K562 (cell line): ENCODE measurements around the gene ZDHHC1. TPM values are rescaled to one million over a fixed set of nuclear protein-coding genes. Genes with fewer than 3 reads are reported as not detected.

Experiments used
- ATAC-seq: fragments of 200-7000 bp; cut with Tn5 transposase; 3 replicates; pipeline ENCODE4 v1.9.1; 2020; ENCODE audit warnings: moderate library complexity
- BruUV-seq: library from RNA; stranded (reverse); fragments of 400-500 nt; replicated peaks from 2 replicates; lab custom pipeline; 2021; lab: Mats Ljungman, UMichigan
- CTCF ChIA-PET: fragments of 300-600 bp; formaldehyde crosslinking; extraction: SDS; loops from one replicate; lab custom pipeline; 2021; ENCODE audit warnings: low intra/inter-chr PET ratio; lab: Yijun Ruan, JAX
- POLR2A ChIA-PET: fragments of 300-600, 350-650 bp; sonication (Branson Sonifier 250); formaldehyde crosslinking; extraction: SDS; loops from one replicate; lab custom pipeline; 2021; ENCODE audit warnings: antibody characterized with exemption, inconsistent platforms; lab: Yijun Ruan, JAX
- DNase-seq, 4 experiments: peaks; one replicate each; pipeline versions ENCODE4 v3.0.0 to v3.0.0-alpha.2; 2011 to 2018; ENCODE audit warnings: low spot score in 3 of 4, mixed read lengths in 3 of 4; ENCODE audit errors: extremely low read depth in 1 of 4
- FAIRE-seq: peaks from 2 replicates; lab custom pipeline; 2011; peaks lifted over from hg19 to GRCh38; lab: Jason Lieb, UNC
- H2AFZ ChIP-seq: 2 replicates; pipeline ENCODE4 v1.6.0; 2011; ENCODE audit warnings: low read depth, low read length, control low read depth, inconsistent platforms
- H3K27ac ChIP-seq: fragments of 200-600 bp; 3 replicates; pipeline ENCODE4 v1.8.0; 2011; ENCODE audit warnings: low read depth, mild to moderate bottlenecking, control low read depth, inconsistent platforms, low read length, moderate library complexity, mixed read lengths; ENCODE audit errors: extremely low read depth
- H3K27me3 ChIP-seq, 2 experiments: fragments of 300-600 bp in 1 of 2; 2 replicates in 1 of 2; 3 replicates in 1 of 2; pipeline versions ENCODE4 v1.6.0 to v1.8.0; 2011; ENCODE audit warnings: inconsistent platforms in 2 of 2, low read length in 2 of 2, mild to moderate bottlenecking in 1 of 2, mixed read lengths in 1 of 2, moderate library complexity in 1 of 2; ENCODE audit not compliant: control insufficient read depth in 2 of 2, insufficient read depth in 2 of 2
- H3K36me3 ChIP-seq: fragments of 300-600 bp; 3 replicates; pipeline ENCODE4 v1.8.0; 2011; ENCODE audit warnings: mild to moderate bottlenecking, low read length, inconsistent platforms; ENCODE audit not compliant: control insufficient read depth, insufficient read depth
- H3K4me1 ChIP-seq, 2 experiments: fragments of 200-600 bp in 1 of 2; replicated peaks in 1 of 2; 2 replicates in 1 of 2; 3 replicates in 1 of 2; pipeline versions ENCODE4 v1.5.1 to v1.8.0; 2011; ENCODE audit warnings: inconsistent platforms in 2 of 2, low read length in 2 of 2, mild to moderate bottlenecking in 1 of 2, mixed read lengths in 1 of 2, moderate library complexity in 1 of 2; ENCODE audit not compliant: control insufficient read depth in 2 of 2, insufficient read depth in 2 of 2
- H3K4me2 ChIP-seq: 2 replicates; pipeline ENCODE4 v1.6.1; 2011; ENCODE audit warnings: low read length, control low read depth, inconsistent platforms, mixed read lengths; ENCODE audit not compliant: insufficient read depth
- H3K4me3 ChIP-seq: fragments of 200-600 bp; sonication (generic), shearing (Covaris generic); 2 replicates; pipeline ENCODE4 v1.5.1; 2016; ENCODE audit warnings: control low read depth, inconsistent platforms
- H3K79me2 ChIP-seq: fragments of 200-600 bp; 3 replicates; pipeline ENCODE4 v1.8.0; 2011; ENCODE audit warnings: low read length, inconsistent platforms; ENCODE audit not compliant: control insufficient read depth, insufficient read depth
- H3K9ac ChIP-seq, 2 experiments: 2 replicates each; pipeline versions ENCODE4 v1.6.0 to v1.6.1; 2011; ENCODE audit warnings: low read depth in 2 of 2, low read length in 2 of 2, control low read depth in 1 of 2, inconsistent platforms in 1 of 2, mild to moderate bottlenecking in 1 of 2, mixed read lengths in 1 of 2; ENCODE audit not compliant: insufficient read depth in 1 of 2
- H3K9me1 ChIP-seq: one replicate; pipeline ENCODE4 v1.6.0; 2011; ENCODE audit warnings: inconsistent platforms, mild to moderate bottlenecking, low read length, moderate library complexity; ENCODE audit not compliant: control insufficient read depth, insufficient read depth
- H3K9me3 ChIP-seq: replicated peaks from 2 replicates; pipeline ENCODE4 v1.5.1; 2011; ENCODE audit warnings: low read depth, low read length, inconsistent platforms; ENCODE audit not compliant: control insufficient read depth, insufficient read depth
- H4K20me1 ChIP-seq: replicated peaks from 2 replicates; pipeline ENCODE4 v1.6.1; 2011; ENCODE audit warnings: low read length, inconsistent platforms, mixed read lengths; ENCODE audit not compliant: control insufficient read depth, insufficient read depth
- ZFP1 ChIP-seq: fragments of 450-650 bp; formaldehyde crosslinking; IDR thresholded peaks from 2 replicates; pipeline ENCODE4 v1.4.0; 2020; ENCODE audit warnings: mild to moderate bottlenecking, mixed read lengths
- whole genome bisulfite sequencing: fragments of 100-300 bp; shearing (Covaris generic); methylation state at CpG from one replicate; pipeline ENCODE4 v1.1.6; 2016; ENCODE audit warnings: low coverage, mixed read lengths; ENCODE audit not compliant: insufficient coverage; ENCODE audit errors: missing lambda C conversion rate; 5-methylcytosine and 5-hydroxymethylcytosine counted together
- in situ Hi-C: fragments of 300-500 bp; cut with MboI; formaldehyde crosslinking; loops from 4 replicates; pipeline ENCODE4 v1.15.0; 2018; ENCODE audit warnings: inconsistent platforms, mixed read lengths
- intact Hi-C: fragments of 100-400 bp; cut with micrococcal nuclease; formaldehyde crosslinking; loops from 2 replicates; pipeline ENCODE4 v1.14.2; 2022
- polyA plus RNA-seq, 8 experiments: library from polyadenylated mRNA; depleted of rRNA in 4 of 8; stranded (reverse) in 5 of 8; unstranded in 3 of 8; fragments of >200 nt; fragmentation: Nextera tagmentation in 2 of 8; fragmentation: Illumina TruSeq in 1 of 8; extraction: Ambion mirVana in 2 of 8; extraction: Trizol in 1 of 8; gene quantifications; 2 replicates each; pipeline versions ENCODE4 v1.2.1 to v1.2.3, GENCODE V29; 2011 to 2014; ENCODE audit warnings: inconsistent platforms in 1 of 8, missing spikeins in 1 of 8
- total RNA-seq, 7 experiments: library from RNA; depleted of rRNA in 6 of 7; stranded (reverse); fragments of >200 nt in 6 of 7; fragmentation: Illumina TruSeq in 2 of 7; extraction: Trizol in 2 of 7; gene quantifications; 2 replicates each; pipeline versions ENCODE4 v1.2.1 to v1.2.3, GENCODE V29; 2011 to 2021; ENCODE audit warnings: low replicate concordance in 1 of 7
- TF ChIP-seq, protein P1 (sequence below), 3 experiments: IDR thresholded peaks in 2 of 3; conservative IDR thresholded peaks in 1 of 3; 2 replicates each; pipeline ENCODE4 v1.5.1; 2011 to 2012; ENCODE audit warnings: low read length in 3 of 3, mild to moderate bottlenecking in 3 of 3, control low read depth in 2 of 3, improper control_type of control experiment in 1 of 3, inconsistent platforms in 1 of 3, low read depth in 1 of 3, mixed read lengths in 1 of 3, moderate library complexity in 1 of 3; ENCODE audit not compliant: insufficient read depth in 2 of 3

Gene ZDHHC1
- total and polyA plus RNA-seq, 9 of the 15 experiments (the other 6 are each of a cell fraction or from before 2014, with no cell fraction given): 0.06 to 0.77 (median 0.25) TPM; not detected in 4

- no peak for TF ChIP-seq ZFP1 (CRISPR knock-in tag)
- TF ChIP-seq, protein P1, sequence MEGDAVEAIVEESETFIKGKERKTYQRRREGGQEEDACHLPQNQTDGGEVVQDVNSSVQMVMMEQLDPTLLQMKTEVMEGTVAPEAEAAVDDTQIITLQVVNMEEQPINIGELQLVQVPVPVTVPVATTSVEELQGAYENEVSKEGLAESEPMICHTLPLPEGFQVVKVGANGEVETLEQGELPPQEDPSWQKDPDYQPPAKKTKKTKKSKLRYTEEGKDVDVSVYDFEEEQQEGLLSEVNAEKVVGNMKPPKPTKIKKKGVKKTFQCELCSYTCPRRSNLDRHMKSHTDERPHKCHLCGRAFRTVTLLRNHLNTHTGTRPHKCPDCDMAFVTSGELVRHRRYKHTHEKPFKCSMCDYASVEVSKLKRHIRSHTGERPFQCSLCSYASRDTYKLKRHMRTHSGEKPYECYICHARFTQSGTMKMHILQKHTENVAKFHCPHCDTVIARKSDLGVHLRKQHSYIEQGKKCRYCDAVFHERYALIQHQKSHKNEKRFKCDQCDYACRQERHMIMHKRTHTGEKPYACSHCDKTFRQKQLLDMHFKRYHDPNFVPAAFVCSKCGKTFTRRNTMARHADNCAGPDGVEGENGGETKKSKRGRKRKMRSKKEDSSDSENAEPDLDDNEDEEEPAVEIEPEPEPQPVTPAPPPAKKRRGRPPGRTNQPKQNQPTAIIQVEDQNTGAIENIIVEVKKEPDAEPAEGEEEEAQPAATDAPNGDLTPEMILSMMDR (IDR thresholded peaks at IDR 0.05 in 2 of 3, conservative IDR thresholded peaks at IDR 0.05 in 1 of 3; ENCODE audit: insufficient read depth in 2 of 3, low read depth in 1 of 3, low read length in 3 of 3): peak; percentile 38 to 67 (median 41)
- no peak for FAIRE-seq
- no peaks in the 10 kb centered on the region for H3K79me2 ChIP-seq
Measured at GRCh38 chr16:67407788-67408452, 8.4 kb downstream of the ZDHHC1 start.

More at GRCh38 chr16:67407788-67408452, 8.4 kb downstream of the ZDHHC1 start:
- no peaks in the 10 kb centered on the region for H3K36me3 ChIP-seq
- H3K4me2 ChIP-seq: no peak overlapping the region
- intact Hi-C loops: loop anchor here (10.0 kb wide), 1 partner anchor 393 kb away; no protein-coding TSS in a partner anchor
- BruUV-seq: no TSS peak
- peak in 2 of 4 experiments; percentile 52 to 53 for DNase-seq
- H3K27me3 ChIP-seq: peaks cover 32 to 69% of the 10 kb centered on the region in 2 experiments
- H3K4me3 ChIP-seq: no peak overlapping the region
- ATAC-seq: peak; percentile 68
- H2AFZ ChIP-seq: no peak overlapping the region
- WGBS: 5% methylated on average over 6 of the region's 6 CpGs
- in situ Hi-C loops: loop anchor here (25.0 kb wide), 1 partner anchor 446 kb away; the partner anchor contains the start of gene CES3
- H3K4me1 ChIP-seq: peaks cover 0 to 9% of the 10 kb centered on the region in 2 experiments; a peak in 2 of 5 replicates
- H4K20me1 ChIP-seq: 0 out of 2 replicates have a peak, but pooled peaks cover 4% of the 10 kb centered on the region
- no peak overlapping the region for H3K9ac ChIP-seq
- H3K27ac ChIP-seq: no peak overlapping the region
- ChIA-PET POLR2A (interaction anchor here (0.7 to 1.5 kb wide), 3 partner anchors 9 to 142 kb away, joined by 3 to 4 read pairs (median 4); no protein-coding TSS in a partner anchor), CTCF (no interaction called here)
- H3K9me3 ChIP-seq: no peaks in the 10 kb centered on the region
- no peaks in the 10 kb centered on the region for H3K9me1 ChIP-seq
